ENCODE measurements around the gene MEIS3. TPM values are rescaled to one million over a fixed set of nuclear protein-coding genes. Genes with fewer than 3 reads are reported as not detected.
"Not testable (repeated sequence)": the region's sequence is repeated elsewhere in the genome, so short reads cannot be mapped to it uniquely, and the experiment has no call there.

MEIS3 gene
- total RNA-seq, 2 experiments from 2014 or later, result not detected

- CTCF ChIA-PET, result interaction anchor here (0.8 to 1.5 kb wide), 2 partner anchors 16 to 20 kb away, joined by 3 read pairs; no protein-coding TSS in a partner anchor
- H3K9me3 Mint-ChIP-seq (ENCODE audit: insufficient read depth); ATAC-seq; H3K27ac Mint-ChIP-seq; POLR2A ChIA-PET; H3K4me1 Mint-ChIP-seq (ENCODE audit: low read depth); DNase-seq; H3K4me3 Mint-ChIP-seq; H3K36me3 Mint-ChIP-seq (ENCODE audit: low read depth): not testable (repeated sequence)
- peaks cover 35% of the 10 kb centered on the region for H3K27me3 Mint-ChIP-seq (ENCODE audit: low read depth)
Measured at GRCh38 chr19:47411696-47412095, 7.6 kb downstream of the MEIS3 start.

GRCh38 chr19:47411101-47411500, 8.2 kb downstream of the MEIS3 start:
- ChIA-PET POLR2A (no interaction called here), CTCF (interaction anchor here (0.8 to 1.5 kb wide), 2 partner anchors 17 to 20 kb away, joined by 3 read pairs; no protein-coding TSS in a partner anchor)
- DNase-seq (no peak), ATAC-seq (no peak)
- Mint-ChIP-seq H3K4me3 (no peak overlapping the region), H3K4me1 (ENCODE audit: low read depth) (no peaks in the 10 kb centered on the region), H3K9me3 (ENCODE audit: insufficient read depth) (no peaks in the 10 kb centered on the region), H3K27me3 (ENCODE audit: low read depth) (peaks cover 35% of the 10 kb centered on the region), H3K36me3 (ENCODE audit: low read depth) (no peaks in the 10 kb centered on the region), H3K27ac (no peak overlapping the region)

- no peak for DNase-seq
- Mint-ChIP-seq H3K27me3 (ENCODE audit: low read depth) (peaks cover 24% of the 10 kb centered on the region), H3K36me3 (ENCODE audit: low read depth) (no peaks in the 10 kb centered on the region), H3K27ac (no peak overlapping the region), H3K9me3 (ENCODE audit: insufficient read depth) (no peaks in the 10 kb centered on the region), H3K4me3 (no peak overlapping the region), H3K4me1 (ENCODE audit: low read depth) (no peaks in the 10 kb centered on the region)
- ChIA-PET POLR2A (no interaction called here), CTCF (no interaction called here)
- no peak for ATAC-seq
Measured at GRCh38 chr19:47408156-47408938, 11.0 kb downstream of the MEIS3 start.

- Mint-ChIP-seq H3K27ac (no peak overlapping the region), H3K9me3 (ENCODE audit: insufficient read depth) (no peaks in the 10 kb centered on the region), H3K27me3 (ENCODE audit: low read depth) (peaks cover 22% of the 10 kb centered on the region), H3K4me3 (no peak overlapping the region), H3K36me3 (ENCODE audit: low read depth) (no peaks in the 10 kb centered on the region), H3K4me1 (ENCODE audit: low read depth) (no peaks in the 10 kb centered on the region)
- ChIA-PET POLR2A (no interaction called here), CTCF (interaction anchor here (0.6 kb wide), 1 partner anchor 21 kb away, joined by 4 read pairs; no protein-coding TSS in a partner anchor)
- ATAC-seq, result no peak
- no peak for DNase-seq
Measured at GRCh38 chr19:47407417-47407774, 11.9 kb downstream of the MEIS3 start.

- ATAC-seq (peak; percentile 78), DNase-seq (no peak)
- ChIA-PET POLR2A (no interaction called here), CTCF (interaction anchor here (0.6 kb wide), 1 partner anchor 21 kb away, joined by 4 read pairs; no protein-coding TSS in a partner anchor)
- Mint-ChIP-seq H3K36me3 (ENCODE audit: low read depth) (no peaks in the 10 kb centered on the region), H3K27me3 (ENCODE audit: low read depth) (peaks cover 21% of the 10 kb centered on the region), H3K4me3 (no peak overlapping the region), H3K4me1 (ENCODE audit: low read depth) (no peaks in the 10 kb centered on the region), H3K9me3 (ENCODE audit: insufficient read depth) (no peaks in the 10 kb centered on the region), H3K27ac (no peak overlapping the region)
Measured at GRCh38 chr19:47406711-47407416, 12.5 kb downstream of the MEIS3 start.

GRCh38 chr19:47405854-47406417, 13.4 kb downstream of the MEIS3 start:
- CTCF ChIA-PET, result no interaction called here
- no peaks in the 10 kb centered on the region for H3K9me3 Mint-ChIP-seq (ENCODE audit: insufficient read depth)
- H3K27me3 Mint-ChIP-seq (ENCODE audit: low read depth), result peaks cover 21% of the 10 kb centered on the region
- DNase-seq, result no peak
- no peak overlapping the region for H3K27ac Mint-ChIP-seq
- ATAC-seq, result no peak
- POLR2A ChIA-PET, result no interaction called here
- no peaks in the 10 kb centered on the region for H3K4me1 Mint-ChIP-seq (ENCODE audit: low read depth)
- H3K4me3 Mint-ChIP-seq, result no peak overlapping the region
- no peaks in the 10 kb centered on the region for H3K36me3 Mint-ChIP-seq (ENCODE audit: low read depth)

- H3K9me3 Mint-ChIP-seq (ENCODE audit: insufficient read depth), result no peaks in the 10 kb centered on the region
- ChIA-PET POLR2A (no interaction called here), CTCF (no interaction called here)
- peaks cover 21% of the 10 kb centered on the region for H3K27me3 Mint-ChIP-seq (ENCODE audit: low read depth)
- no peak overlapping the region for H3K4me3 Mint-ChIP-seq
- no peaks in the 10 kb centered on the region for H3K36me3 Mint-ChIP-seq (ENCODE audit: low read depth)
- ATAC-seq (no peak), DNase-seq (no peak)
- H3K4me1 Mint-ChIP-seq (ENCODE audit: low read depth), result no peaks in the 10 kb centered on the region
- H3K27ac Mint-ChIP-seq, result no peak overlapping the region
Measured at GRCh38 chr19:47405197-47405550, 14.2 kb downstream of the MEIS3 start.

- CTCF ChIA-PET, result interaction anchor here (0.8 kb wide), 1 partner anchor 13 kb away, joined by 3 read pairs; no protein-coding TSS in a partner anchor
- no peaks in the 10 kb centered on the region for H3K9me3 Mint-ChIP-seq (ENCODE audit: insufficient read depth)
- no peaks in the 10 kb centered on the region for H3K4me1 Mint-ChIP-seq (ENCODE audit: low read depth)
- no peak overlapping the region for H3K27ac Mint-ChIP-seq
- ATAC-seq, result no peak
- H3K27me3 Mint-ChIP-seq (ENCODE audit: low read depth), result peaks cover 21% of the 10 kb centered on the region
- no peak overlapping the region for H3K4me3 Mint-ChIP-seq
- POLR2A ChIA-PET, result no interaction called here
- no peaks in the 10 kb centered on the region for H3K36me3 Mint-ChIP-seq (ENCODE audit: low read depth)
- DNase-seq, result no peak
Measured at GRCh38 chr19:47404334-47405196, 14.8 kb downstream of the MEIS3 start.

GRCh38 chr19:47402504-47402903, 16.8 kb downstream of the MEIS3 start:
- Mint-ChIP-seq H3K36me3 (ENCODE audit: low read depth) (no peaks in the 10 kb centered on the region), H3K27me3 (ENCODE audit: low read depth) (peaks cover 17% of the 10 kb centered on the region), H3K9me3 (ENCODE audit: insufficient read depth) (no peaks in the 10 kb centered on the region), H3K4me1 (ENCODE audit: low read depth) (no peaks in the 10 kb centered on the region), H3K27ac (no peak overlapping the region), H3K4me3 (no peak overlapping the region)
- no peak for DNase-seq
- no peak for ATAC-seq
- ChIA-PET POLR2A (no interaction called here), CTCF (no interaction called here)

- ChIA-PET CTCF (no interaction called here), POLR2A (no interaction called here)
- peak overlapping the region; percentile 43 for H3K27ac Mint-ChIP-seq
- no peaks in the 10 kb centered on the region for H3K9me3 Mint-ChIP-seq (ENCODE audit: insufficient read depth)
- no peaks in the 10 kb centered on the region for H3K36me3 Mint-ChIP-seq (ENCODE audit: low read depth)
- ATAC-seq, result no peak
- no peak overlapping the region for H3K4me3 Mint-ChIP-seq
- DNase-seq, result no peak
- peaks cover 11% of the 10 kb centered on the region for H3K27me3 Mint-ChIP-seq (ENCODE audit: low read depth)
- no peaks in the 10 kb centered on the region for H3K4me1 Mint-ChIP-seq (ENCODE audit: low read depth)
Measured at GRCh38 chr19:47398707-47399597, 20.4 kb downstream of the MEIS3 start.

Data from activated CD8-positive, alpha-beta T cell treated with anti-CD3 and anti-CD28 coated beads, Interleukin-2, amount 10 ng/mL, durations not matched to agents 7 days and 5 days (primary cell).